Panc1 (cell line): ENCODE data around the gene GLG1. TPM values are rescaled to one million over a fixed set of nuclear protein-coding genes. Genes with fewer than 3 reads are reported as not detected.

Source experiments
- ATAC-seq: fragments of 200-7000 bp; cut with Tn5 transposase; 2 replicates; pipeline ENCODE4 v1.9.1; 2020; ENCODE audit warnings: mild to moderate bottlenecking, moderate library complexity
- BruUV-seq: library from RNA; stranded (reverse); fragments of 400-500 nt; replicated peaks from 2 replicates; lab custom pipeline; 2021; lab: Mats Ljungman, UMichigan
- CTCF ChIA-PET: fragments of 300-600 bp; sonication (Branson Sonifier 250); formaldehyde crosslinking; loops from one replicate; lab custom pipeline; 2022; ENCODE audit warnings: antibody characterized with exemption; lab: Charles Lee
- POLR2A ChIA-PET: fragments of 300-600 bp; sonication (Branson Sonifier 250); formaldehyde crosslinking; loops from one replicate; lab custom pipeline; 2022; ENCODE audit warnings: antibody characterized with exemption; lab: Charles Lee
- DNase-seq: peaks from one replicate; pipeline ENCODE4 v3.0.0-alpha.2; 2010; ENCODE audit warnings: low read depth, low spot score
- H3K27ac ChIP-seq: 2 replicates; pipeline ENCODE4 v1.5.1; 2011; ENCODE audit warnings: mild to moderate bottlenecking, low read length, inconsistent platforms
- H3K27me3 ChIP-seq: fragments of 200-500 bp; sonication (Bioruptor generic); 2 replicates; pipeline ENCODE4 v1.6.0; 2014; ENCODE audit warnings: low read length, inconsistent platforms; ENCODE audit not compliant: control insufficient read depth, insufficient read depth
- H3K36me3 ChIP-seq: fragments of 200-500 bp; sonication (Bioruptor generic); 2 replicates; pipeline ENCODE4 v1.5.1; 2014; ENCODE audit warnings: inconsistent platforms, mild to moderate bottlenecking, low read length, moderate library complexity; ENCODE audit not compliant: control insufficient read depth, insufficient read depth
- H3K4me1 ChIP-seq: 2 replicates; pipeline ENCODE4 v1.5.1; 2011; ENCODE audit warnings: inconsistent platforms, mild to moderate bottlenecking, low read length, moderate library complexity; ENCODE audit not compliant: control insufficient read depth, insufficient read depth
- H3K4me3 ChIP-seq, 2 experiments: 2 replicates each; pipeline ENCODE4 v1.5.1; 2011 to 2012; ENCODE audit warnings: low read depth in 2 of 2, low read length in 2 of 2, mild to moderate bottlenecking in 2 of 2, inconsistent platforms in 1 of 2, moderate library complexity in 1 of 2
- H3K9me3 ChIP-seq: fragments of 200-500 bp; sonication (Bioruptor generic); 2 replicates; pipeline ENCODE4 v1.5.1; 2014; ENCODE audit warnings: low read depth, mild to moderate bottlenecking, inconsistent platforms, low read length, moderate library complexity; ENCODE audit not compliant: control insufficient read depth, insufficient read depth
- POLR2AphosphoS5 ChIP-seq: IDR thresholded peaks from 2 replicates; pipeline ENCODE4 v1.6.1; 2012; ENCODE audit warnings: mild to moderate bottlenecking, low read depth, low read length, moderate library complexity
- SIN3A ChIP-seq: IDR thresholded peaks from 2 replicates; pipeline ENCODE4 v1.6.1; 2012; ENCODE audit warnings: low read depth, mild to moderate bottlenecking, low read length, moderate library complexity, borderline replicate concordance; ENCODE audit not compliant: insufficient read depth
- TCF7L2 ChIP-seq: IDR thresholded peaks from 2 replicates; pipeline ENCODE4 v1.6.1; 2011; ENCODE audit warnings: mild to moderate bottlenecking, low read depth, low read length, inconsistent platforms
- in situ Hi-C: cut with HindIII; loops from 2 replicates; pipeline ENCODE4 v1.10.0; 2016; ENCODE audit warnings: low sequenced_read_pairs, low pct_unique_long_range_greater_than_20kb
- intact Hi-C: fragments of 100-400 bp; cut with micrococcal nuclease; formaldehyde crosslinking; loops from one replicate; pipeline ENCODE4 v1.10.0; 2022; ENCODE audit not compliant: unreplicated experiment
- total RNA-seq: library from RNA; stranded (reverse); gene quantifications from one replicate; pipeline ENCODE4 v1.2.1, GENCODE V29; 2021; ENCODE audit not compliant: unreplicated experiment
- TF ChIP-seq, protein P1 (sequence below): fragments of 450-650 bp; IDR thresholded peaks from 2 replicates; pipeline ENCODE4 v1.5.1; 2017; ENCODE audit warnings: mild to moderate bottlenecking
- TF ChIP-seq, protein P2 (sequence below), 2 experiments: IDR thresholded peaks; 2 replicates each; pipeline ENCODE4 v1.6.1; 2011 to 2012; ENCODE audit warnings: low read depth in 2 of 2, control low read depth in 1 of 2, low read length in 1 of 2, mild to moderate bottlenecking in 1 of 2, moderate library complexity in 1 of 2; ENCODE audit not compliant: insufficient read depth in 1 of 2

The GLG1 gene
- total RNA-seq, 1 experiment from 2014 or later: 75.9 TPM

DNA sequence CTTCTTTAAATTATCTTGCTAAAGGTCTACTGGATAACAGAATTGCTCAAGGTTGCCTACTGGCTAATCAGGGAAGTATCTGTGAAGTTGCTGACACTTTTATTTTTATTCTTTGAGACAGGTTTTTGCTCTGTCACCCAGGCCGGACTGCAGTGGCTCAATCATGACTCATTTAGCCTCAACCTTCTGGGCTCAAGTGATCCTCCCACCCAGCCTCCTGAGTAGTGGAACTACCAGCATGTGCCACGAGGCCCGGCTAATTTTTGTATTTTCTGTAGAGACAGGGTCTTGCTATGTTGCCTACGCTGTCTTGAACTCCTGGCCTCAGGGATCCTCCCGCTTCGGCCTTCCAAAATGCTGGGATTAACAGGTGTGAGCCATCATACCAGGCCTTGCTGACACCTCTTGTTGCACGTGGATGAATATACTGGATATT lies 43.1 kb downstream of the GLG1 start:
- Histone ChIP-seq H3K36me3 (no peaks in the 10 kb centered on the region), H3K9me3 (no peaks in the 10 kb centered on the region), H3K27ac (no peak overlapping the region), H3K4me3 (no peak overlapping the region), H3K4me1 (no peaks in the 10 kb centered on the region; the same call in 1 of the 2 replicates), H3K27me3 (no peaks in the 10 kb centered on the region)
- no peak for DNase-seq
- POLR2A ChIA-PET: no interaction called here
- CTCF ChIA-PET: interaction anchor here (0.6 kb wide), 1 partner anchor 87 kb away, joined by 5 read pairs; no protein-coding TSS in a partner anchor
- intact Hi-C loops: no loop called here
- BruUV-seq: no TSS peak
- TF ChIP-seq, protein P1, sequence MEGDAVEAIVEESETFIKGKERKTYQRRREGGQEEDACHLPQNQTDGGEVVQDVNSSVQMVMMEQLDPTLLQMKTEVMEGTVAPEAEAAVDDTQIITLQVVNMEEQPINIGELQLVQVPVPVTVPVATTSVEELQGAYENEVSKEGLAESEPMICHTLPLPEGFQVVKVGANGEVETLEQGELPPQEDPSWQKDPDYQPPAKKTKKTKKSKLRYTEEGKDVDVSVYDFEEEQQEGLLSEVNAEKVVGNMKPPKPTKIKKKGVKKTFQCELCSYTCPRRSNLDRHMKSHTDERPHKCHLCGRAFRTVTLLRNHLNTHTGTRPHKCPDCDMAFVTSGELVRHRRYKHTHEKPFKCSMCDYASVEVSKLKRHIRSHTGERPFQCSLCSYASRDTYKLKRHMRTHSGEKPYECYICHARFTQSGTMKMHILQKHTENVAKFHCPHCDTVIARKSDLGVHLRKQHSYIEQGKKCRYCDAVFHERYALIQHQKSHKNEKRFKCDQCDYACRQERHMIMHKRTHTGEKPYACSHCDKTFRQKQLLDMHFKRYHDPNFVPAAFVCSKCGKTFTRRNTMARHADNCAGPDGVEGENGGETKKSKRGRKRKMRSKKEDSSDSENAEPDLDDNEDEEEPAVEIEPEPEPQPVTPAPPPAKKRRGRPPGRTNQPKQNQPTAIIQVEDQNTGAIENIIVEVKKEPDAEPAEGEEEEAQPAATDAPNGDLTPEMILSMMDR: no peak
- ATAC-seq: no peak
- in situ Hi-C loops: no loop called here

DNA sequence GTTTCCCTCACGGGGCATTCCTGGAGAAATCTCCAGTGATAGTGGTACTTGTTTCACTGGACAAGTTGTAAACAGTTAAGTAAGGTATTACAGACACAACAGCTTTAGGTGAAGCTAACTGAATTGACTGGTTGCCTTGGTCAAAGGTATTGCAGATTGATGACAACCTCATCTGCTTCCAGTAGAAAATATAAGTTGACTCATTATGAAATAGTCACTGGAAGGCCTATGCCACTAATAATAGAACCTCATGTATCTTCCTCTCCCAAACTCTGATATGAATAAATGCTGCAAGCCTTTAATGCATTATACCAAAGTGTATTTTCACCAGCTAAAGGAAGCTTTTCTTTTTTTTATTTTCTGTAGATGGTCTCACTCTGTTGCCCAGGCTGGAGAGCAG lies 44.8 kb downstream of the GLG1 start:
- Histone ChIP-seq H3K36me3 (no peaks in the 10 kb centered on the region), H3K9me3 (no peaks in the 10 kb centered on the region), H3K27ac (no peak overlapping the region), H3K4me3 (no peak overlapping the region), H3K27me3 (no peaks in the 10 kb centered on the region), H3K4me1 (no peaks in the 10 kb centered on the region)
- BruUV-seq: no TSS peak
- DNase-seq (no peak), ATAC-seq (no peak)
- in situ Hi-C loops: no loop called here
- TF ChIP-seq, protein P2, sequence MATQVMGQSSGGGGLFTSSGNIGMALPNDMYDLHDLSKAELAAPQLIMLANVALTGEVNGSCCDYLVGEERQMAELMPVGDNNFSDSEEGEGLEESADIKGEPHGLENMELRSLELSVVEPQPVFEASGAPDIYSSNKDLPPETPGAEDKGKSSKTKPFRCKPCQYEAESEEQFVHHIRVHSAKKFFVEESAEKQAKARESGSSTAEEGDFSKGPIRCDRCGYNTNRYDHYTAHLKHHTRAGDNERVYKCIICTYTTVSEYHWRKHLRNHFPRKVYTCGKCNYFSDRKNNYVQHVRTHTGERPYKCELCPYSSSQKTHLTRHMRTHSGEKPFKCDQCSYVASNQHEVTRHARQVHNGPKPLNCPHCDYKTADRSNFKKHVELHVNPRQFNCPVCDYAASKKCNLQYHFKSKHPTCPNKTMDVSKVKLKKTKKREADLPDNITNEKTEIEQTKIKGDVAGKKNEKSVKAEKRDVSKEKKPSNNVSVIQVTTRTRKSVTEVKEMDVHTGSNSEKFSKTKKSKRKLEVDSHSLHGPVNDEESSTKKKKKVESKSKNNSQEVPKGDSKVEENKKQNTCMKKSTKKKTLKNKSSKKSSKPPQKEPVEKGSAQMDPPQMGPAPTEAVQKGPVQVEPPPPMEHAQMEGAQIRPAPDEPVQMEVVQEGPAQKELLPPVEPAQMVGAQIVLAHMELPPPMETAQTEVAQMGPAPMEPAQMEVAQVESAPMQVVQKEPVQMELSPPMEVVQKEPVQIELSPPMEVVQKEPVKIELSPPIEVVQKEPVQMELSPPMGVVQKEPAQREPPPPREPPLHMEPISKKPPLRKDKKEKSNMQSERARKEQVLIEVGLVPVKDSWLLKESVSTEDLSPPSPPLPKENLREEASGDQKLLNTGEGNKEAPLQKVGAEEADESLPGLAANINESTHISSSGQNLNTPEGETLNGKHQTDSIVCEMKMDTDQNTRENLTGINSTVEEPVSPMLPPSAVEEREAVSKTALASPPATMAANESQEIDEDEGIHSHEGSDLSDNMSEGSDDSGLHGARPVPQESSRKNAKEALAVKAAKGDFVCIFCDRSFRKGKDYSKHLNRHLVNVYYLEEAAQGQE (IDR thresholded peaks at IDR 0.05; ENCODE audit: insufficient read depth in 1 of 2, low read depth in 2 of 2, low read length in 1 of 2): no peak
- TF ChIP-seq, protein P1: no peak
- TF ChIP-seq SIN3A: no peak
- TF ChIP-seq TCF7L2: no peak
- no peak for TF ChIP-seq POLR2AphosphoS5
- ChIA-PET CTCF (interaction anchor here (0.5 kb wide), 1 partner anchor 88 kb away, joined by 5 read pairs; no protein-coding TSS in a partner anchor), POLR2A (no interaction called here)
- intact Hi-C loops: no loop called here
